ENCODE data around the gene VPS52. TPM values are rescaled to one million over a fixed set of nuclear protein-coding genes. Genes with fewer than 3 reads are reported as not detected.

The VPS52 gene
- total RNA-seq, 1 experiment from 2014 or later, result 47.1 TPM

DNA sequence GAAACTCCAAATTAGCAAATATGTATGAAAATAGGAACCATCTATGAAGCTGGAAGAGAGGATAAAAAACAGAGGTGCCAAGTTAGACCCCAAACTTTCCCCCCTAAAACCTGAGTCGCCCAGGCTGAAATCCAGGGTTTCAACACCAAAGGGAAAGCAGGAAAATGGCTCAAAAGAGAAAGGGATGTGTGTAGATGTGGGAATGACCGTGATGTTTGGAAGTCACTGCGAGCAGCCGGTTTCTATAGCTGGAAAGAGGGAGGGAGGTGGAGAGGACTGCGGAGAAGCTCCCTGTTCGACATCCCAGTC, 58.9 kb downstream of the VPS52 start:
- Histone ChIP-seq H3K27ac (ENCODE audit: insufficient read length, low read depth, low read length) (no peak overlapping the region), H2BK5ac (ENCODE audit: insufficient read length, low read length) (no peak overlapping the region), H3K23me2 (ENCODE audit: insufficient read length, low read depth, low read length, poor library complexity, severe bottlenecking) (peaks cover 14% of the 10 kb centered on the region), H2AK5ac (ENCODE audit: insufficient read length, low read length) (no peak overlapping the region), H3T11ph (ENCODE audit: low read length) (no peak overlapping the region), H2AFZ (ENCODE audit: low read length) (no peak overlapping the region), H3K56ac (ENCODE audit: insufficient read length, low read depth, low read length) (no peak overlapping the region), H2BK15ac (ENCODE audit: low read depth, low read length) (no peak overlapping the region), H4K20me1 (ENCODE audit: control insufficient read depth, insufficient read depth, insufficient read length) (peaks cover 3% of the 10 kb centered on the region), H4K5ac (ENCODE audit: insufficient read length, low read depth, low read length) (no peak overlapping the region), H3K27me3 (ENCODE audit: insufficient read depth, low read length) (peaks cover 45% of the 10 kb centered on the region), H3K79me2 (ENCODE audit: insufficient read depth, low read length) (no peaks in the 10 kb centered on the region), H2BK120ac (ENCODE audit: low read depth, low read length, poor library complexity, severe bottlenecking) (no peak overlapping the region), H2BK12ac (ENCODE audit: insufficient read length, low read depth, low read length) (no peak overlapping the region), H4K8ac (replicated peaks; ENCODE audit: insufficient read length, low read depth, low read length) (no peak overlapping the region), H3K9ac (ENCODE audit: extremely low read depth, insufficient read length, low read length) (no peak overlapping the region), H3K4me1 (ENCODE audit: insufficient read depth, low read length) (no peaks in the 10 kb centered on the region), H3K4ac (ENCODE audit: low read depth, low read length) (no peak overlapping the region), H2BK20ac (ENCODE audit: low read depth, low read length, poor library complexity, severe bottlenecking) (no peak overlapping the region), H3K23ac (ENCODE audit: insufficient read length, low read depth, low read length) (no peak overlapping the region), H3K14ac (ENCODE audit: insufficient read depth, low read length) (no peak overlapping the region), H3K18ac (ENCODE audit: insufficient read length, low read depth, low read length) (no peak overlapping the region), H3K4me2 (ENCODE audit: insufficient read depth, insufficient read length, low read length) (peak overlapping the region; percentile 88), H3K79me1 (ENCODE audit: insufficient read depth, low read depth, low read length, poor library complexity, severe bottlenecking) (no peaks in the 10 kb centered on the region), H4K91ac (ENCODE audit: insufficient read length, low read depth, low read length) (no peak overlapping the region), H3K9me3 (ENCODE audit: control insufficient read depth, low read depth, low read length) (no peaks in the 10 kb centered on the region)
- Mint-ChIP-seq H3K36me3 (ENCODE audit: insufficient read depth in 1 of 3, low read depth in 3 of 3) (peaks cover 7 to 24% (median 16%) of the 10 kb centered on the region in 3 experiments; a peak in 6 of 7 replicates), H3K4me3 (peak overlapping the region; percentile 75 to 94), H3K27me3 (ENCODE audit: low read depth) (peaks cover 82% of the 10 kb centered on the region), H3K27ac (peak overlapping the region in 1 of 3 experiments; percentile 29; a peak in 3 of 7 replicates), H3K9me3 (no peaks in the 10 kb centered on the region; a peak in 1 of 5 replicates), H3K4me1 (peaks cover 35 to 48% of the 10 kb centered on the region in 2 experiments)
- no peak for TF ChIP-seq CTCF (conservative IDR thresholded peaks at IDR 0.05)
- WGBS (ENCODE audit: extremely low coverage, insufficient read length, low lambda C conversion rate), result no CpG with 5 or more reads among the region's 6 CpGs
- DNase-seq, result no peak
